ENCODE results near the gene CA5A.

CA5A gene

DNA sequence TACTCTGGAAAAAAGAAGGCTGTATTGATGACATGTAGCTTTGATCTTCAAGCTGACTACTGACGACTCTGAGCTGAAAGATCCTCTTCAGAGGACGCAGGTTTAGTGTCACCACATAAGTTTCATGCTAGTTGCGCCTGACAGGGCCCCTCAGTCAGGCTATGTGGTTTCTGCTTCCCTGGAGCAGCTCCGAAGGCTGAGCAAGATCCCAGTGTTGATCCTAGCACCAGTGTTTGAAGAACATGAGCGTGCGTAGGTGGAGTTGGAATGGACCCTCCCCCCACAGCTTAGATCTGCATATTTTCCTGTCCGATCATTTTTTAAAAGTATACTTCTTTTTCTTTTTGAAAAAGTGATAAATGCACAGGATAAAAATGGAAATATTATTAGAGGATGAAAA lies 32.2 kb upstream of the CA5A start:
- Histone ChIP-seq H4K8ac (ENCODE audit: low read depth, low read length) (no peak overlapping the region), H3K4ac (ENCODE audit: low read depth, low read length) (no peak overlapping the region), H3K4me2 (ENCODE audit: low read length) (no peak overlapping the region), H3K23ac (ENCODE audit: low read length) (no peak overlapping the region), H3K9ac (ENCODE audit: low read length) (no peak overlapping the region), H3K18ac (ENCODE audit: low read length) (no peak overlapping the region), H2AK5ac (ENCODE audit: low read length) (no peak overlapping the region), H3K56ac (ENCODE audit: low read length) (no peak overlapping the region), H3K27me3 (ENCODE audit: insufficient read depth, low read length, poor library complexity) (no peaks in the 10 kb centered on the region), H3K36me3 (ENCODE audit: control insufficient read depth, insufficient read depth, low read length) (no peaks in the 10 kb centered on the region), H3K4me3 (ENCODE audit: low read length) (no peak overlapping the region), H2BK120ac (ENCODE audit: low read depth, low read length) (no peak overlapping the region), H2BK5ac (ENCODE audit: low read length) (no peak overlapping the region), H3K27ac (ENCODE audit: low read depth, low read length) (no peak overlapping the region), H3K4me1 (ENCODE audit: control insufficient read depth, low read depth, low read length) (no peaks in the 10 kb centered on the region), H3K79me2 (ENCODE audit: control insufficient read depth, insufficient read depth, low read length) (peaks cover 62% of the 10 kb centered on the region), H4K5ac (ENCODE audit: low read length) (no peak overlapping the region), H3K79me1 (ENCODE audit: low read length) (peaks cover 28% of the 10 kb centered on the region), H2BK15ac (replicated peaks; ENCODE audit: low read depth) (no peak overlapping the region)
- WGBS (ENCODE audit: extremely low coverage, insufficient coverage, low lambda C conversion rate), result no CpG with 5 or more reads among the region's 7 CpGs
- no peak for DNase-seq

DNA sequence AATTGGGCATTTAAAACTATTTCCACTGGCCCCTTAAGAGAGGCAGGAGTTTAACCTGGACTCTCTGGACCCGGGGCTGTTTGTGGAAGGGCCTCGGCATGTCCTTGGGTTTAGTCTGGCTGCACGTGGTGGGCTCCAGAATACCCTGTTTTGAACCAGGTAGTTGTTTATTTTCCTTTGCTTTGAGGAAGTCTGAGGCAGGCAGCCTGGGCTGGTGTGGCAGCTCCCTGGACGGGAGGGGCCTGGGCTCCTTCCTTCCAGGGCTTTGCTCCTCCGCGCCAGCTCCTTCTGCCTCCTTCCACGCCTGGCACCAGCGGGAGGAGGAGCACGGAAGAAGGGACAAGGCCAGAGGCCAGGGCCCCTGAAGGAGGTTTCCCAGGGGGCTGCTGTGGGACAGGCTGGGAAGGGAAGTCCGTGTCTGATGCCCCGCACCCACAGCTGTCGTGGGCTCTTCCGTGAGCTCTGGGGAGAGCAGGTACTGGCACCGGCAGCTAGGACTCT lies 30.4 kb upstream of the CA5A start:
- Histone ChIP-seq H3K9ac (ENCODE audit: low read length) (no peak overlapping the region), H2BK120ac (ENCODE audit: low read depth, low read length) (no peak overlapping the region), H2BK15ac (replicated peaks; ENCODE audit: low read depth) (no peak overlapping the region), H2BK5ac (ENCODE audit: low read length) (no peak overlapping the region), H3K56ac (ENCODE audit: low read length) (no peak overlapping the region), H3K4me1 (ENCODE audit: control insufficient read depth, low read depth, low read length) (no peaks in the 10 kb centered on the region), H2AK5ac (ENCODE audit: low read length) (no peak overlapping the region), H3K27me3 (ENCODE audit: insufficient read depth, low read length, poor library complexity) (no peaks in the 10 kb centered on the region), H3K4ac (ENCODE audit: low read depth, low read length) (no peak overlapping the region), H3K4me2 (ENCODE audit: low read length) (no peak overlapping the region), H3K79me1 (ENCODE audit: low read length) (peaks cover 33% of the 10 kb centered on the region), H3K18ac (ENCODE audit: low read length) (no peak overlapping the region), H3K79me2 (ENCODE audit: control insufficient read depth, insufficient read depth, low read length) (peaks cover 66% of the 10 kb centered on the region), H4K5ac (ENCODE audit: low read length) (no peak overlapping the region), H4K8ac (ENCODE audit: low read depth, low read length) (no peak overlapping the region), H3K4me3 (ENCODE audit: low read length) (no peak overlapping the region), H3K36me3 (ENCODE audit: control insufficient read depth, insufficient read depth, low read length) (no peaks in the 10 kb centered on the region), H3K23ac (ENCODE audit: low read length) (no peak overlapping the region), H3K27ac (ENCODE audit: low read depth, low read length) (no peak overlapping the region)
- DNase-seq, result no peak
- no CpG with 5 or more reads among the region's 14 CpGs for WGBS (ENCODE audit: extremely low coverage, insufficient coverage, low lambda C conversion rate)

DNA sequence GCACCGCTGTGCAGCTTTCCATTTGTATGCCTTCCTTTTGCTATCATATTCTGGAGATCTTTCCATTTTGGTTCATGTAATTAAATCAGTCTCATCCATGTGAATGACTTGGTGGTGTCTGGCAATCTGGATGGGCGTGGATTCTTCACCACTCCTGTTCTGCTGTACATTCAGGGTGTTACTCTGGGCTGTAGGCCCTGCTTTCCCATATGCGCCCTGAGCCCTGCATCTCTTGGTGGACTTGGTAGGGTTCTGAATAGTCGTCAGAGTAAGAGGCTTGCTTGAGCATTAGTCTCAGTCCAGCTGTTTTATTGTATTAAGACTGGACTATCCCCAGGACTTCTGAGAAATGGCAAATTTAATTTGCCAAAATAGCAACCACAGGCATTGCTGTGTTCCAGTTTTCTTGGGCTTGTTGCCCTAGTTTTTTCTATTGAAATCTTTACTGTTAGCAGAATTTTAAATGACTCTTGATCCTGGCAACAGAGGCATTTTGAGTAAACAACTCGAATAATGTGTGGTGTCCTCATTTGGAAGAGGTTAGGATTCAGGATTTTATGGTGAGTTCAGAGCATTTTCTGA lies 29.8 kb upstream of the CA5A start:
- Histone ChIP-seq H3K27me3 (ENCODE audit: insufficient read depth, low read length, poor library complexity) (no peaks in the 10 kb centered on the region), H3K9ac (ENCODE audit: low read length) (no peak overlapping the region), H3K56ac (ENCODE audit: low read length) (no peak overlapping the region), H3K4me1 (ENCODE audit: control insufficient read depth, low read depth, low read length) (no peaks in the 10 kb centered on the region), H2AK5ac (ENCODE audit: low read length) (no peak overlapping the region), H3K18ac (ENCODE audit: low read length) (no peak overlapping the region), H3K4me2 (ENCODE audit: low read length) (no peak overlapping the region), H4K8ac (ENCODE audit: low read depth, low read length) (no peak overlapping the region), H3K4ac (ENCODE audit: low read depth, low read length) (no peak overlapping the region), H2BK5ac (ENCODE audit: low read length) (no peak overlapping the region), H3K79me2 (ENCODE audit: control insufficient read depth, insufficient read depth, low read length) (peaks cover 66% of the 10 kb centered on the region), H3K4me3 (ENCODE audit: low read length) (no peak overlapping the region), H3K23ac (ENCODE audit: low read length) (no peak overlapping the region), H4K5ac (ENCODE audit: low read length) (no peak overlapping the region), H3K27ac (ENCODE audit: low read depth, low read length) (no peak overlapping the region), H3K36me3 (ENCODE audit: control insufficient read depth, insufficient read depth, low read length) (no peaks in the 10 kb centered on the region), H3K79me1 (ENCODE audit: low read length) (peaks cover 34% of the 10 kb centered on the region), H2BK15ac (replicated peaks; ENCODE audit: low read depth) (no peak overlapping the region), H2BK120ac (ENCODE audit: low read depth, low read length) (no peak overlapping the region)
- no CpG with 5 or more reads among the region's 5 CpGs for WGBS (ENCODE audit: extremely low coverage, insufficient coverage, low lambda C conversion rate)
- DNase-seq, result no peak

DNA sequence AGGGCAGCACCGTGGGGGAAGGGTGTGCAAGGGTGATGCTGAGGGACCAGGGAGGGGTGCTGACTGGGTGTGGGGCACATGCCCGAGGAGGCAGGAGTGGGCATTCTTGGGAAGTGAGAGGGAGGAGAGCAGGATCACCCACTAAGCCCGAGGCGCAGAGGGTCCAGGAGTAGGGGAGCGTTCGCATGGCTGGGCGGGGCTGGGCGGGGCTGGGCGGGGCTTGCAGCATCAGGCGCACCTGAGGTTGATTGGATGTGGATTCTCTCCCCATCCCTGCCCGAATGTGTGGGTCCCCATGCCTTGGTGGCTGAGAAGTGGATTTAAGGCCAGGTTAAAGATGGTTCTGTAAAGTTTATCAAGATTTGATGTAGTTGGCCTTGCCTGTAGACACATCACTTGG lies 29.1 kb upstream of the CA5A start:
- no peak overlapping the region for H3K9ac ChIP-seq (ENCODE audit: low read length)
- no peak overlapping the region for H3K4me2 ChIP-seq (ENCODE audit: low read length)
- no peak overlapping the region for H3K56ac ChIP-seq (ENCODE audit: low read length)
- no peak overlapping the region for H3K4ac ChIP-seq (ENCODE audit: low read depth, low read length)
- DNase-seq, result no peak
- no peak overlapping the region for H3K27ac ChIP-seq (ENCODE audit: low read depth, low read length)
- H4K8ac ChIP-seq (ENCODE audit: low read depth, low read length), result no peak overlapping the region
- H3K23ac ChIP-seq (ENCODE audit: low read length), result no peak overlapping the region
- no peak overlapping the region for H3K4me3 ChIP-seq (ENCODE audit: low read length)
- peaks cover 38% of the 10 kb centered on the region for H3K79me1 ChIP-seq (ENCODE audit: low read length)
- no peaks in the 10 kb centered on the region for H3K27me3 ChIP-seq (ENCODE audit: insufficient read depth, low read length, poor library complexity)
- H2BK120ac ChIP-seq (ENCODE audit: low read depth, low read length), result no peak overlapping the region
- no peaks in the 10 kb centered on the region for H3K4me1 ChIP-seq (ENCODE audit: control insufficient read depth, low read depth, low read length)
- H2AK5ac ChIP-seq (ENCODE audit: low read length), result no peak overlapping the region
- peaks cover 71% of the 10 kb centered on the region for H3K79me2 ChIP-seq (ENCODE audit: control insufficient read depth, insufficient read depth, low read length)
- no peak overlapping the region for H2BK15ac ChIP-seq (replicated peaks; ENCODE audit: low read depth)
- WGBS (ENCODE audit: extremely low coverage, insufficient coverage, low lambda C conversion rate), result no CpG with 5 or more reads among the region's 11 CpGs
- H4K5ac ChIP-seq (ENCODE audit: low read length), result no peak overlapping the region
- no peaks in the 10 kb centered on the region for H3K36me3 ChIP-seq (ENCODE audit: control insufficient read depth, insufficient read depth, low read length)
- H2BK5ac ChIP-seq (ENCODE audit: low read length), result no peak overlapping the region
- no peak overlapping the region for H3K18ac ChIP-seq (ENCODE audit: low read length)

DNA sequence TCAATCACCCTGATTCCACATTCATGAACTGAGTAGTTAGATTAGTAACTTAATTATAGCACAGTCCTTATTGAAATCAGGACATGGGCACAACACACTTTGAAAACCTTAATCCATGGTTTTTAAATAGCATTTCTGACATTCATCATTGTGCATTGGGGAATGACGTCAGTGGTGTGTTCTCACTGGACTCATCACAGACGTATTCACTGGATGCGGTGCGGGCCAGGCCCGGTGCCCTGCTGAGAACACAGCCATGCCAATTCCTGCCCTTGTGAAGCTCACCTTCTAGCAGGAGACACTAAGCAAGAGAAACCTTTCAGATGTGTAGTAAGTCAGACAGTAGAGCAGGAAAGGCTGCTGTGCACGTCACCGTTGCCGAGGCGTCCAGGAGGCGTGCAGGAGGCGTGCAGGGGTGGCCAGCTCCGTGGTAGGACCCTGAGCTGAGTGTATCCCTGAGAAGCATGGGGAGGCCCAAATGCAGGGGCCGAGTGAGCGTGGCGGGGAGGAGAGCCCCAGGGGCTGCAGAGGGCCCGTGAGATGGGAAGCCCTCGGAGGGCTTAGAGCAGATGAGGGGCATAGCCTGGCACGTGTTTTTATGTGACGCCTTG lies 27.8 kb upstream of the CA5A start:
- no peak overlapping the region for H3K4me2 ChIP-seq (ENCODE audit: low read length)
- no CpG with 5 or more reads among the region's 19 CpGs for WGBS (ENCODE audit: extremely low coverage, insufficient coverage, low lambda C conversion rate)
- H3K27ac ChIP-seq (ENCODE audit: low read depth, low read length), result no peak overlapping the region
- DNase-seq, result no peak
- H3K4me1 ChIP-seq (ENCODE audit: control insufficient read depth, low read depth, low read length), result no peaks in the 10 kb centered on the region
- no peak overlapping the region for H2BK120ac ChIP-seq (ENCODE audit: low read depth, low read length)
- H3K23ac ChIP-seq (ENCODE audit: low read length), result no peak overlapping the region
- H3K79me1 ChIP-seq (ENCODE audit: low read length), result peaks cover 46% of the 10 kb centered on the region
- no peak overlapping the region for H2AK5ac ChIP-seq (ENCODE audit: low read length)
- no peak overlapping the region for H3K9ac ChIP-seq (ENCODE audit: low read length)
- H2BK15ac ChIP-seq (replicated peaks; ENCODE audit: low read depth), result no peak overlapping the region
- H3K36me3 ChIP-seq (ENCODE audit: control insufficient read depth, insufficient read depth, low read length), result no peaks in the 10 kb centered on the region
- H3K18ac ChIP-seq (ENCODE audit: low read length), result no peak overlapping the region
- H4K5ac ChIP-seq (ENCODE audit: low read length), result no peak overlapping the region
- H3K79me2 ChIP-seq (ENCODE audit: control insufficient read depth, insufficient read depth, low read length), result peaks cover 76% of the 10 kb centered on the region
- H3K27me3 ChIP-seq (ENCODE audit: insufficient read depth, low read length, poor library complexity), result no peaks in the 10 kb centered on the region
- H3K4me3 ChIP-seq (ENCODE audit: low read length), result no peak overlapping the region
- H2BK5ac ChIP-seq (ENCODE audit: low read length), result no peak overlapping the region
- H3K4ac ChIP-seq (ENCODE audit: low read depth, low read length), result no peak overlapping the region
- no peak overlapping the region for H3K56ac ChIP-seq (ENCODE audit: low read length)
- no peak overlapping the region for H4K8ac ChIP-seq (ENCODE audit: low read depth, low read length)

DNA sequence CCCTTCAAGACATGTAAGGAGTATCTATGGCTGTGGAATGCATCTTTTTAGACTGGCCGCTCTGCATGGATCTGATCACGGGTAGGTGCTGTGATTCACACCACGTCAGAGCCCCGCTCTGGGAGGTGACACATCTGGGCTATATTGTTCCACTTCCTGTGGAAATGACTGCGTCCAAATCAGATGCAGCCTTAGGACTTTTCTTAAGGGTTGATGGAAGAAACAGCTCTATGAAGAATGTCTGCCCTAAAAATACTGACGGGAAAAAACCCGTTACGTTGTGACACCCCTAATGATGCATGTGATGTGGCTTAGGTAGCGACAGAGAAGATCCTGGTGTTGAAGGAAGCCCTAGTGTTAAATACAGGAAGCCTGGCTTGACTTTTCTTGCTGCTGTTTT lies 27.1 kb upstream of the CA5A start:
- Histone ChIP-seq H3K4me1 (ENCODE audit: control insufficient read depth, low read depth, low read length) (no peaks in the 10 kb centered on the region), H3K4me3 (ENCODE audit: low read length) (no peak overlapping the region), H3K18ac (ENCODE audit: low read length) (no peak overlapping the region), H2BK15ac (replicated peaks; ENCODE audit: low read depth) (no peak overlapping the region), H3K27ac (ENCODE audit: low read depth, low read length) (no peak overlapping the region), H3K9ac (ENCODE audit: low read length) (no peak overlapping the region), H4K5ac (ENCODE audit: low read length) (no peak overlapping the region), H3K79me2 (ENCODE audit: control insufficient read depth, insufficient read depth, low read length) (peaks cover 79% of the 10 kb centered on the region), H3K79me1 (ENCODE audit: low read length) (peaks cover 49% of the 10 kb centered on the region), H2BK120ac (ENCODE audit: low read depth, low read length) (no peak overlapping the region), H4K8ac (ENCODE audit: low read depth, low read length) (no peak overlapping the region), H3K4me2 (ENCODE audit: low read length) (no peak overlapping the region), H2BK5ac (ENCODE audit: low read length) (no peak overlapping the region), H2AK5ac (ENCODE audit: low read length) (no peak overlapping the region), H3K56ac (ENCODE audit: low read length) (no peak overlapping the region), H3K23ac (ENCODE audit: low read length) (no peak overlapping the region), H3K4ac (ENCODE audit: low read depth, low read length) (no peak overlapping the region), H3K27me3 (ENCODE audit: insufficient read depth, low read length, poor library complexity) (no peaks in the 10 kb centered on the region), H3K36me3 (ENCODE audit: control insufficient read depth, insufficient read depth, low read length) (no peaks in the 10 kb centered on the region)
- no CpG with 5 or more reads among the region's 9 CpGs for WGBS (ENCODE audit: extremely low coverage, insufficient coverage, low lambda C conversion rate)
- no peak for DNase-seq

Measured in mesendoderm (in vitro differentiated cells).